HK-2 (cell line): ENCODE data around the gene KDM5B.

Source experiments
- DNase-seq: peaks from one replicate; pipeline ENCODE4 v3.0.0-alpha.2; 2018; ENCODE audit not compliant: unreplicated experiment

The KDM5B gene

GRCh38 chr1:202711949-202712635 lies 96.1 kb downstream of the KDM5B start:
- DNase-seq: no peak

GRCh38 chr1:202710070-202711045 lies 97.9 kb downstream of the KDM5B start, which contains the start of gene SYT2:
Gene SYT2, minus strand, starts transcription at chr1:202710454. Its CDS starts 104,682 bp downstream, at chr1:202605772.
- DNase-seq: no peak

GRCh38 chr1:202709276-202710041 lies 98.8 kb downstream of the KDM5B start:
- DNase-seq: no peak

- no peak for DNase-seq
Measured at GRCh38 chr1:202708456-202709275, 99.6 kb downstream of the KDM5B start.

GRCh38 chr1:202706851-202707250 lies 101.4 kb downstream of the KDM5B start:
- DNase-seq: no peak

GRCh38 chr1:202704601-202705000 lies 103.6 kb downstream of the KDM5B start:
- no peak for DNase-seq

- no peak for DNase-seq
Measured at GRCh38 chr1:202703191-202703590, 105.0 kb downstream of the KDM5B start.

GRCh38 chr1:202702088-202702487 lies 106.1 kb downstream of the KDM5B start:
- no peak for DNase-seq

- no peak for DNase-seq
Measured at GRCh38 chr1:202701200-202701599, 107.0 kb downstream of the KDM5B start.

GRCh38 chr1:202700061-202700460 lies 108.2 kb downstream of the KDM5B start:
- DNase-seq: no peak

GRCh38 chr1:202698276-202698675 lies 109.9 kb downstream of the KDM5B start:
- DNase-seq: peak; percentile 64

GRCh38 chr1:202697038-202697437 lies 111.2 kb downstream of the KDM5B start:
- DNase-seq: no peak

- DNase-seq: no peak
Measured at GRCh38 chr1:202694314-202694713, 113.9 kb downstream of the KDM5B start.

GRCh38 chr1:202692959-202693555 lies 115.2 kb downstream of the KDM5B start:
- DNase-seq: peak; percentile 69

- no peak for DNase-seq
Measured at GRCh38 chr1:202691816-202692215, 116.4 kb downstream of the KDM5B start.

GRCh38 chr1:202689493-202690342 lies 118.5 kb downstream of the KDM5B start:
- DNase-seq: no peak

GRCh38 chr1:202689082-202689481 lies 119.1 kb downstream of the KDM5B start:
- DNase-seq: no peak

GRCh38 chr1:202688401-202688800 lies 119.8 kb downstream of the KDM5B start:
- DNase-seq: no peak

- DNase-seq: no peak
Measured at GRCh38 chr1:202687798-202688197, 120.4 kb downstream of the KDM5B start.

GRCh38 chr1:202687370-202687769 lies 120.9 kb downstream of the KDM5B start:
- no peak for DNase-seq
